ENCODE results near the gene ARFGEF2. TPM values are rescaled to one million over a fixed set of nuclear protein-coding genes. Genes with fewer than 3 reads are reported as not detected.

Gene ARFGEF2
- total RNA-seq, 1 donor = 52.7 TPM

DNA sequence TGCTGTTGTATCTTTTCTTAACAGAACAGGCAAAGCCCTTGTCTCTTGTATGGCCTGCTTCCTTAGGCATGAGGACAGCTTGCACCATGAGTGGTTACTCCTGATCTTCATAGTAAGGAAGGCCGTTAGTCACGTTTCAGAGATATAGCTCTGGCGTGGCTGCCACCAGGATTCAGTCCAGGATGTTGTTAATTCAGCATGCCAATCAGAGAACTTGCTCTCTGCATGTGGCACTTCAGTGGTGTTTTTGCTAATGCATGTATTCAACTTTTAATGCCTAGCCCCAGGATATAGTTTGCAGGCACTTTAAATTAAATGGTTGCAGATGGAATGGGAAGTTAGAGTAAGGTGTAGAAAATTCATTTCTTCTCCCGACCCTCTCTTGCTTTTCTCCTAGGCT is 20.0 kb downstream of the ARFGEF2 start:
- TF ChIP-seq, protein P1, sequence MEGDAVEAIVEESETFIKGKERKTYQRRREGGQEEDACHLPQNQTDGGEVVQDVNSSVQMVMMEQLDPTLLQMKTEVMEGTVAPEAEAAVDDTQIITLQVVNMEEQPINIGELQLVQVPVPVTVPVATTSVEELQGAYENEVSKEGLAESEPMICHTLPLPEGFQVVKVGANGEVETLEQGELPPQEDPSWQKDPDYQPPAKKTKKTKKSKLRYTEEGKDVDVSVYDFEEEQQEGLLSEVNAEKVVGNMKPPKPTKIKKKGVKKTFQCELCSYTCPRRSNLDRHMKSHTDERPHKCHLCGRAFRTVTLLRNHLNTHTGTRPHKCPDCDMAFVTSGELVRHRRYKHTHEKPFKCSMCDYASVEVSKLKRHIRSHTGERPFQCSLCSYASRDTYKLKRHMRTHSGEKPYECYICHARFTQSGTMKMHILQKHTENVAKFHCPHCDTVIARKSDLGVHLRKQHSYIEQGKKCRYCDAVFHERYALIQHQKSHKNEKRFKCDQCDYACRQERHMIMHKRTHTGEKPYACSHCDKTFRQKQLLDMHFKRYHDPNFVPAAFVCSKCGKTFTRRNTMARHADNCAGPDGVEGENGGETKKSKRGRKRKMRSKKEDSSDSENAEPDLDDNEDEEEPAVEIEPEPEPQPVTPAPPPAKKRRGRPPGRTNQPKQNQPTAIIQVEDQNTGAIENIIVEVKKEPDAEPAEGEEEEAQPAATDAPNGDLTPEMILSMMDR (IDR thresholded peaks at IDR 0.05; ENCODE audit: insufficient read depth, low read length) = no peak
- no peak for DNase-seq (ENCODE audit: low read depth)
- H3K4me3 ChIP-seq (ENCODE audit: low read depth, low read length) = no peak overlapping the region

DNA sequence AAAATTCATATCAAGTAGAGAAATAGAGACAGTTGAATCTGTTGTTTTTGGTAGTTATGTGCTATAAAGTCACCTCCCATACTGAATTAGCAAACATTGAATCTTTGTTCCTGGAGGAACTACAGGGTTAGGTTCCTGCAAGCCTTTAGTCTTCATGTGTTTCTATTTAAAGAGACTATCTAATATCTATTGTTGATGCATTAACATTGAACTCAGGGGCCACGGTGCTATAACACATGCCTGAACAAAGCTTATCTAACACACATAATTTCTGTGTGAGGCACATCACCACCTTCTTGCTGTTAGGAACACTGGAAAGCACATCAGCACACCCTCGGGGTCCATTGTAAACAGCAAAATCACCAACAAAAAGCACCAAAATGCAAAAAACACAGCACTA is 21.2 kb downstream of the ARFGEF2 start:
- TF ChIP-seq, protein P1 (IDR thresholded peaks at IDR 0.05; ENCODE audit: insufficient read depth, low read length) = no peak
- DNase-seq (ENCODE audit: low read depth) = no peak
- H3K4me3 ChIP-seq (ENCODE audit: low read depth, low read length) = no peak overlapping the region

DNA sequence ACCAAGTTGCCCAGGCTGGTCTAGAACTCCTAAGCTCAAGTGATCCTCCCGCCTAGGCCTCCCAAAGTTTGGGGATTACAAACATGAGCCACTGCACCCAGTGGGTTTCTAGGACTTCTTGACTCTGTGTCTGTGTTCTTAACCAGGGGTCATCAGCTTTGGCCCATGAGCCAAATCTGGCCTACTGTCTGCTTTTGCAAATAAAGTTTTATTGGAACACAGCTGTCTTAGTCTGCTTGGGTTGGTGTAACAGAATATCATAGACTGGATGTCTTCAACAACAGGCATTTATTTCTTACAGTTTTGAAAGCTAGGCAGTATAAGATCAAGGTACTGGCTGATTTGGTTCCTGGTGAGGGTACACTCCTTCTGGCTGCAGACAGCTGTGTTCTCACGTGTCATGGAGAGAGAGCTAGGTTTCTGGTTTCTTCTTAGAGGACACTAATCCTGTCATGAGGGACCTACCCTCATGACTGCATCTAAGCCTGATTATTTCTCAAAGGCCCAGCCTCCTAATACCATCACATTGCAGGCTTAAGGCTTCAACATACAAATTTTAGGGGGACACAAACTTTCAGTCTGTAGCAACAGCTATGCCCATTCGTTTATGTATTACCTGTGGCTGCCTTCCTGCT is 23.3 kb downstream of the ARFGEF2 start:
- no peak overlapping the region for H3K4me3 ChIP-seq (ENCODE audit: low read depth, low read length)
- DNase-seq (ENCODE audit: low read depth) = no peak
- TF ChIP-seq, protein P1 (IDR thresholded peaks at IDR 0.05; ENCODE audit: insufficient read depth, low read length) = no peak

DNA sequence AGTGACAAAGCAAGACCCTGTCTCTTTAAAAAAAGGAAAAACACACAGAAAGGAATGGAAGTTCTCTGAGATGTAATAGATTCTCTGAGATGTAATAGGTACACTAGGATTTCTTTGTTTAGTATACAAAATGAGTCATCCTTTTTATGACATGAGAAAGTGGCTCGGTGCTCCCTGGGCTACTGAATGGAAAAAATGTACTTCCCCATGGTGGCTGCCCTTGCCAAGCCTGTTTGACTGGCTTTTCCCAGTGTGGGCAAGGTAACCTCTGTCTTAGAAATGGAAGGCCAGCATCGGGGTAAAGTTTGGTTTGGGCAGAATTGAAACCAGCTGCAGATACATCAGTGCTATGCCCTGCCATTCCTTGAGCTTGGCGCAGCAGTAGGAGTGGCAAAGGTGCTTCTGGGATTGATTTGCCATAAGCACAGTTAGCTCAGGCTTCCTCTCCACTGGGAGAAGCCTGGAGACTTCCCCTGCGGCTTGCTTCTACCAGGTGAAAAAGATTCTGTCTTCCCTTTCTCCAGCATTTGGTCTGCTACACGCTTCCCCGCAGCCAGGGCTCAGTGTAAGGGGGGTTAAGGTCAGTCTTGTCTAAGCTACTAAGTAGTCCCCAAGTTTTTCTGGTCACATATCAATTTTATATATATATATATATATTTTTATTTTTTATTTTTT is 24.5 kb downstream of the ARFGEF2 start:
- H3K4me3 ChIP-seq (ENCODE audit: low read depth, low read length) = no peak overlapping the region
- no peak for DNase-seq (ENCODE audit: low read depth)
- TF ChIP-seq, protein P1 (IDR thresholded peaks at IDR 0.05; ENCODE audit: insufficient read depth, low read length) = no peak

DNA sequence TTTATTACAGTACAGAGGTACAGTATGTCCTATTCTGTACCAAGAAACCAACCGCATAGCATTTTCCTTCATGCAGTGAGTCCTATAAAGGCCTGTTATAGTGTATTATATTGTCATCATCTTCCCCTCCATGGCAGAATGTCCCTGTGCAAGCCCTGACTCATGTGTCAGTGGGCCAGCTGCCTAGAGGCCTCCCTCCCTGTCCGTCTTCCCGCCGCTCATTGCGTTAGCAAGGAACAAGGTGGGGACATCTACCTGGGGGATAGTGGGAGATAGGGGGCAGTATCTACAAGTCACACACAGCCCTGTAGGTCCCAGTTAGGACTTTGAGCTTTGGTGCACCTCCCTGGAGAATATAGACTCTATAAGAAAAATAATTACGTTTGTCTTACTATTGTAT is 27.1 kb downstream of the ARFGEF2 start:
- no peak overlapping the region for H3K4me3 ChIP-seq (ENCODE audit: low read depth, low read length)
- no peak for DNase-seq (ENCODE audit: low read depth)
- TF ChIP-seq, protein P1 (IDR thresholded peaks at IDR 0.05; ENCODE audit: insufficient read depth, low read length) = no peak

DNA sequence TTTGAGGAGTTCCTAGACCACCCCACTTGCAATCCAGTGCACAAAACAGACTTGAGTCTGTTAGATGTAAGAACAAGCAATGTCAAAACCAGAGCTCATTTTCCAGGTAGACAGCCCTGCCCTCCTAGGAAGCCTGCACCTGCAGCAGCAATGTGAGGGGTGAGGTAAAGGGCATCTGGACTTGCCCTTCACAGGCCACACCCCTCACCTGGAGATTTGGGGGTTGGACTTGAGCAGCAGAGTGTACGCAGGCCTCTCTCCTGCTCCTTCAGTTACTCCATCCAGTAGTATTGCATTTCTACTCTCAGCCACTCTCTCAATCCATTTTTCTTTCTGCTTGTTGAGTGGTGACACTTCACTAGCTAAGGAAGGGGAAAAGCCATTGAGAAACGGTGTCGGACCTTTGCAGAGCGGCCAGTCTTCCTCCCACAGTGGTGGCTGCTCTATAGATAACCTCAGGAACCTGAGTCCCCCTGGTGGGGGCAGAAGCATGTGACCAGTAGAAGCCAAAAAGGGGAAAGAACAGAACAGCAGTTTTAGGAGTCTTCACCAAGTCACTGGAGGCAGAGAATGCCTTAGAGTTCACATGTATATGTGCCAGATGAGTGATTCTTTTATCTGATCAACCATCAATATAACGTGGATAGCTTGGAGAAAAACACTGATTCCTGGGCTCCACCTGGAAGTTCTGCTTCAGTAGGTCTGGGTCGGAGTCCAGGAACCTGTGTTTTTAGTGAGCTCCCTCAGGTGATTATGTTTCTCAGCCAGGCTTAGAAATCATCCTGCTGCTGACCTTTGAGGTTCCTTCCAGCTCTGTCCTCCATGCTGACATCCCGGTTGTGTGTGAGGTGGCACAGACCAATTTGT is 28.0 kb downstream of the ARFGEF2 start:
- no peak for DNase-seq (ENCODE audit: low read depth)
- TF ChIP-seq, protein P1 (IDR thresholded peaks at IDR 0.05; ENCODE audit: insufficient read depth, low read length) = no peak
- no peak overlapping the region for H3K4me3 ChIP-seq (ENCODE audit: low read depth, low read length)
